HCT116 (cell line): ENCODE data around the gene KIF7. TPM values are rescaled to one million over a fixed set of nuclear protein-coding genes. Genes with fewer than 3 reads are reported as not detected.

ENCODE experiments used
- ATAC-seq: fragments of 200-7000 bp; cut with Tn5 transposase; 2 replicates; pipeline ENCODE4 v1.9.1; 2020; ENCODE audit warnings: mild to moderate bottlenecking, moderate library complexity
- BruUV-seq: library from RNA; stranded (reverse); fragments of 400-500 nt; replicated peaks from 2 replicates; lab custom pipeline; 2021; lab: Mats Ljungman, UMichigan
- CTCF ChIA-PET: fragments of 300-600 bp; sonication (Branson Sonifier 250); formaldehyde crosslinking; loops from one replicate; lab custom pipeline; 2021; ENCODE audit warnings: antibody characterized with exemption; lab: Charles Lee
- POLR2A ChIA-PET: fragments of 300-600, 350-600 bp; sonication (Branson Sonifier 250); formaldehyde crosslinking; loops from one replicate; lab custom pipeline; 2021; ENCODE audit warnings: antibody characterized with exemption; lab: Charles Lee
- RAD21 ChIA-PET, 2 experiments: fragments of 300-600 bp; sonication (Branson Sonifier 250); formaldehyde crosslinking; loops; one replicate each; lab custom pipeline; 2023; ENCODE audit warnings: low total read pairs in 2 of 2; ENCODE audit not compliant: uncharacterized antibody in 2 of 2, unreplicated experiment in 2 of 2, low non-redundant PET in 1 of 2; lab: Charles Lee
- DNase-seq: peaks from one replicate; pipeline ENCODE4 v3.0.0-alpha.2; 2010; ENCODE audit warnings: low read depth, low spot score
- H2AFZ ChIP-seq: fragments of 200-600 bp; shearing (Covaris generic), sonication (generic); 2 replicates; pipeline ENCODE4 v1.6.1; 2017; ENCODE audit warnings: low read depth, mixed run types, mixed read lengths, antibody characterized with exemption, low read length; ENCODE audit not compliant: poor library complexity, severe bottlenecking
- H3K27ac ChIP-seq: 2 replicates; pipeline ENCODE4 v1.5.1; 2012; ENCODE audit warnings: low read depth, low read length
- H3K27me3 ChIP-seq: fragments of 200-600 bp; sonication (generic); 2 replicates; pipeline ENCODE4 v1.6.1; 2016; ENCODE audit warnings: mixed run types, low read length, mixed read lengths; ENCODE audit not compliant: insufficient read depth
- H3K36me3 ChIP-seq, 2 experiments: fragments of 200-500 bp in 1 of 2; fragments of 200-600 bp in 1 of 2; sonication (Bioruptor generic) in 1 of 2; sonication (generic) in 1 of 2; 2 replicates each; pipeline versions ENCODE4 v1.5.1 to v1.6.1; 2014 to 2016; ENCODE audit warnings: low read length in 2 of 2, inconsistent platforms in 1 of 2, mixed read lengths in 1 of 2, mixed run types in 1 of 2; ENCODE audit not compliant: insufficient read depth in 2 of 2, control insufficient read depth in 1 of 2
- H3K4me1 ChIP-seq, 2 experiments: fragments of 200-600 bp in 1 of 2; sonication (generic) in 1 of 2; 2 replicates each; pipeline versions ENCODE4 v1.5.1 to v1.6.1; 2012 to 2017; ENCODE audit warnings: low read length in 2 of 2, inconsistent platforms in 1 of 2, mild to moderate bottlenecking in 1 of 2, mixed read lengths in 1 of 2, mixed run types in 1 of 2, moderate library complexity in 1 of 2; ENCODE audit not compliant: insufficient read depth in 2 of 2, control insufficient read depth in 1 of 2
- H3K4me2 ChIP-seq: fragments of 200-600 bp; sonication (generic); 2 replicates; pipeline ENCODE4 v1.6.1; 2017; ENCODE audit warnings: mixed run types, low read length, mixed read lengths
- H3K4me3 ChIP-seq, 2 experiments: fragments of 200-600 bp in 1 of 2; sonication (generic) in 1 of 2; replicated peaks in 1 of 2; 2 replicates each; pipeline ENCODE4 v1.5.1; 2011 to 2016; ENCODE audit warnings: low read length in 2 of 2, control low read depth in 1 of 2, low read depth in 1 of 2, mild to moderate bottlenecking in 1 of 2, mixed read lengths in 1 of 2, mixed run types in 1 of 2
- H3K79me2 ChIP-seq: fragments of 200-600 bp; sonication (generic); 2 replicates; pipeline ENCODE4 v1.6.1; 2017; ENCODE audit warnings: mild to moderate bottlenecking, mixed run types, low read length, moderate library complexity, mixed read lengths; ENCODE audit not compliant: insufficient read depth
- H3K9ac ChIP-seq: fragments of 200-600 bp; sonication (generic); 2 replicates; pipeline ENCODE4 v1.6.1; 2016; ENCODE audit warnings: low read length, mixed read lengths
- H3K9me2 ChIP-seq: fragments of 200-600 bp; sonication (generic), shearing (Covaris generic); 2 replicates; pipeline ENCODE4 v1.6.1; 2017; ENCODE audit warnings: mixed run types, mild to moderate bottlenecking, moderate library complexity; ENCODE audit not compliant: insufficient read depth
- H3K9me3 ChIP-seq, 2 experiments: fragments of 200-500 bp in 1 of 2; fragments of 200-600 bp in 1 of 2; sonication (Bioruptor generic) in 1 of 2; sonication (generic) in 1 of 2; 2 replicates each; pipeline ENCODE4 v1.6.1; 2014 to 2017; ENCODE audit warnings: low read length in 2 of 2, mixed read lengths in 2 of 2, inconsistent platforms in 1 of 2, low read depth in 1 of 2, mild to moderate bottlenecking in 1 of 2, mixed run types in 1 of 2, moderate library complexity in 1 of 2; ENCODE audit not compliant: control insufficient read depth in 1 of 2, insufficient read depth in 1 of 2
- H4K20me1 ChIP-seq: fragments of 200-600 bp; sonication (generic), shearing (Covaris generic); 2 replicates; pipeline ENCODE4 v1.6.1; 2017; ENCODE audit warnings: mixed run types, mild to moderate bottlenecking, moderate library complexity; ENCODE audit not compliant: insufficient read depth
- CEBPB ChIP-seq: IDR thresholded peaks from 2 replicates; pipeline ENCODE4 v1.6.1; 2012; ENCODE audit warnings: low read depth
- ELF1 ChIP-seq: IDR thresholded peaks from 2 replicates; pipeline ENCODE4 v1.6.1; 2012; ENCODE audit warnings: low read depth, borderline replicate concordance
- EZH2 ChIP-seq: fragments of 200-600 bp; sonication (generic); IDR thresholded peaks from 2 replicates; pipeline ENCODE4 v1.6.1; 2017; ENCODE audit warnings: antibody characterized with exemption, mixed run types
- EZH2phosphoT487 ChIP-seq: fragments of 200-600 bp; IDR thresholded peaks from 2 replicates; pipeline ENCODE4 v1.6.1; 2018; ENCODE audit warnings: antibody characterized with exemption, borderline replicate concordance
- JUND ChIP-seq: IDR thresholded peaks from 2 replicates; pipeline ENCODE4 v1.6.1; 2012
- POLR2AphosphoS5 ChIP-seq: IDR thresholded peaks from 2 replicates; pipeline ENCODE4 v1.6.1; 2011; ENCODE audit warnings: mild to moderate bottlenecking, low read depth, low read length, moderate library complexity
- SIN3A ChIP-seq: IDR thresholded peaks from 2 replicates; pipeline ENCODE4 v1.6.1; 2012; ENCODE audit warnings: low read depth
- TCF7L2 ChIP-seq: IDR thresholded peaks from 2 replicates; pipeline ENCODE4 v1.7.0; 2011; ENCODE audit warnings: borderline replicate concordance, inconsistent platforms; ENCODE audit not compliant: insufficient read depth, insufficient read length; ENCODE audit errors: extremely low read depth
- YY1 ChIP-seq: IDR thresholded peaks from 2 replicates; pipeline ENCODE4 v1.6.1; 2011; ENCODE audit warnings: low read length, low read depth, moderate library complexity, mild to moderate bottlenecking; ENCODE audit not compliant: insufficient replicate concordance; ENCODE audit errors: extremely low read depth
- ZNF274 ChIP-seq: fragments of 200-500 bp; sonication (Bioruptor generic); IDR thresholded peaks from 2 replicates; pipeline ENCODE4 v1.6.1; 2014; ENCODE audit warnings: mild to moderate bottlenecking, low read depth, low read length, inconsistent platforms
- intact Hi-C: fragments of 100-400 bp; cut with micrococcal nuclease; formaldehyde crosslinking; loops from 2 replicates; pipeline ENCODE4 v1.10.0; 2022
- total RNA-seq: library from RNA; stranded (reverse); gene quantifications from one replicate; pipeline ENCODE4 v1.2.1, GENCODE V29; 2021; ENCODE audit not compliant: unreplicated experiment
- TF ChIP-seq, protein P1 (sequence below): IDR thresholded peaks from 2 replicates; pipeline ENCODE4 v1.6.1; 2011; ENCODE audit warnings: mild to moderate bottlenecking, low read length, moderate library complexity; ENCODE audit not compliant: insufficient replicate concordance; ENCODE audit errors: extremely low read depth
- TF ChIP-seq, protein P2 (sequence below), 3 experiments: fragments of 200-600 bp in 1 of 3; sonication (generic) in 1 of 3; IDR thresholded peaks in 2 of 3; conservative IDR thresholded peaks in 1 of 3; 2 replicates each; pipeline ENCODE4 v1.5.1; 2012 to 2017; ENCODE audit warnings: low read depth in 2 of 3, low read length in 2 of 3, antibody characterized with exemption in 1 of 3, borderline replicate concordance in 1 of 3, control low read depth in 1 of 3, mild to moderate bottlenecking in 1 of 3, mixed read lengths in 1 of 3, mixed run types in 1 of 3, moderate library complexity in 1 of 3; ENCODE audit not compliant: insufficient read depth in 1 of 3

The KIF7 gene
- total RNA-seq, 1 experiment from 2014 or later: 0.12 TPM

DNA sequence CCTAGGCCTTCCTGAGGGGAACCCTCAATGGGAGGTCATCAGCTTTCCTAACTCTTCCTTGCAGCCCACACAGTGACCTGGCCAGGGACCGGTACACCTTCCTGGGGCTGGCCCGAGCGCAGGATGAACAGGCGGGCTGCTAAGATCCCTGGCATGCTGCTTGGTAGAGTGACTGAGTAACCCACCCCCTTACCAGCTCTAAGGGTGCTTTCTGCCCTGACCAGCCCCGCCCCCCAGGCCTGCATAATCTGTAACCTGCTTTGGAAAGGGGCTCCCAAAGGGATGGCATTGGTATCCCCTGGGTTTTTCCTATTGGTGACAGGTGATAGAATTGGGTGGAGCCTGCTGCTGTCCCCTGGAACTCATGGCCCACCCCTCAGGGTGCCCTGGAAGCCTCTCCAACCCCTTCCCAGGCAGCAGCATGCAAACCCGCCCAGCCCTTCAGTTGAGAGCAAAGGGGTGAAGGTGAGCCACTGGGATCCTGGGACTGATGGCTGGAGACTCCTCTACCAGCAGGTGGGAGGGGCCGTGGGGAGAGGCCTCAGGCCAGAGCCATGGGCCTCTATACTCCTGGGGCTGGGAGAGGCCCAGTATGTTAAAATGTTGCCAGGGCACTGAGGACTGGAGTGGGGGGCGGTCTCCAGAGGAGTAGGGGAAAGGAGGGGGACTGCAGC lies 11.1 kb upstream of the KIF7 start:
- no peak overlapping the region for H2AFZ ChIP-seq
- ChIA-PET CTCF (no interaction called here), POLR2A (no interaction called here), RAD21 (no interaction called here)
- DNase-seq (no peak), ATAC-seq (no peak)
- H3K27ac ChIP-seq: no peak overlapping the region
- no peaks in the 10 kb centered on the region for H3K9me3 ChIP-seq
- no peaks in the 10 kb centered on the region for H3K27me3 ChIP-seq
- BruUV-seq: no TSS peak
- no peak for TF ChIP-seq ZNF274
- no peak for TF ChIP-seq ELF1
- TF ChIP-seq YY1: no peak
- no peak for TF ChIP-seq POLR2AphosphoS5
- TF ChIP-seq SIN3A: no peak
- TF ChIP-seq CEBPB: no peak
- TF ChIP-seq EZH2phosphoT487: no peak
- TF ChIP-seq, protein P1, sequence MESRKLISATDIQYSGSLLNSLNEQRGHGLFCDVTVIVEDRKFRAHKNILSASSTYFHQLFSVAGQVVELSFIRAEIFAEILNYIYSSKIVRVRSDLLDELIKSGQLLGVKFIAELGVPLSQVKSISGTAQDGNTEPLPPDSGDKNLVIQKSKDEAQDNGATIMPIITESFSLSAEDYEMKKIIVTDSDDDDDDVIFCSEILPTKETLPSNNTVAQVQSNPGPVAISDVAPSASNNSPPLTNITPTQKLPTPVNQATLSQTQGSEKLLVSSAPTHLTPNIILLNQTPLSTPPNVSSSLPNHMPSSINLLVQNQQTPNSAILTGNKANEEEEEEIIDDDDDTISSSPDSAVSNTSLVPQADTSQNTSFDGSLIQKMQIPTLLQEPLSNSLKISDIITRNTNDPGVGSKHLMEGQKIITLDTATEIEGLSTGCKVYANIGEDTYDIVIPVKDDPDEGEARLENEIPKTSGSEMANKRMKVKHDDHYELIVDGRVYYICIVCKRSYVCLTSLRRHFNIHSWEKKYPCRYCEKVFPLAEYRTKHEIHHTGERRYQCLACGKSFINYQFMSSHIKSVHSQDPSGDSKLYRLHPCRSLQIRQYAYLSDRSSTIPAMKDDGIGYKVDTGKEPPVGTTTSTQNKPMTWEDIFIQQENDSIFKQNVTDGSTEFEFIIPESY: no peak
- no peak for TF ChIP-seq JUND
- no peak for TF ChIP-seq EZH2
- no peak for TF ChIP-seq TCF7L2
- TF ChIP-seq, protein P2, sequence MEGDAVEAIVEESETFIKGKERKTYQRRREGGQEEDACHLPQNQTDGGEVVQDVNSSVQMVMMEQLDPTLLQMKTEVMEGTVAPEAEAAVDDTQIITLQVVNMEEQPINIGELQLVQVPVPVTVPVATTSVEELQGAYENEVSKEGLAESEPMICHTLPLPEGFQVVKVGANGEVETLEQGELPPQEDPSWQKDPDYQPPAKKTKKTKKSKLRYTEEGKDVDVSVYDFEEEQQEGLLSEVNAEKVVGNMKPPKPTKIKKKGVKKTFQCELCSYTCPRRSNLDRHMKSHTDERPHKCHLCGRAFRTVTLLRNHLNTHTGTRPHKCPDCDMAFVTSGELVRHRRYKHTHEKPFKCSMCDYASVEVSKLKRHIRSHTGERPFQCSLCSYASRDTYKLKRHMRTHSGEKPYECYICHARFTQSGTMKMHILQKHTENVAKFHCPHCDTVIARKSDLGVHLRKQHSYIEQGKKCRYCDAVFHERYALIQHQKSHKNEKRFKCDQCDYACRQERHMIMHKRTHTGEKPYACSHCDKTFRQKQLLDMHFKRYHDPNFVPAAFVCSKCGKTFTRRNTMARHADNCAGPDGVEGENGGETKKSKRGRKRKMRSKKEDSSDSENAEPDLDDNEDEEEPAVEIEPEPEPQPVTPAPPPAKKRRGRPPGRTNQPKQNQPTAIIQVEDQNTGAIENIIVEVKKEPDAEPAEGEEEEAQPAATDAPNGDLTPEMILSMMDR (IDR thresholded peaks at IDR 0.05 in 2 of 3, conservative IDR thresholded peaks at IDR 0.05 in 1 of 3; ENCODE audit: borderline replicate concordance in 1 of 3, insufficient read depth in 1 of 3, low read depth in 2 of 3, low read length in 2 of 3): no peak
- H3K4me2 ChIP-seq: no peak overlapping the region
- no peaks in the 10 kb centered on the region for H3K79me2 ChIP-seq
- H3K4me1 ChIP-seq: peaks cover 0 to 5% of the 10 kb centered on the region in 2 experiments; a peak in 1 of 4 replicates
- no peak overlapping the region for H3K4me3 ChIP-seq
- H3K9ac ChIP-seq: no peak overlapping the region
- intact Hi-C loops: no loop called here
- H3K9me2 ChIP-seq: no peaks in the 10 kb centered on the region
- H4K20me1 ChIP-seq: no peaks in the 10 kb centered on the region
- H3K36me3 ChIP-seq: no peaks in the 10 kb centered on the region
